Lung (tissue), 12 donors: Measurements from ENCODE around the gene DZIP1. TPM values are rescaled to one million over a fixed set of nuclear protein-coding genes. Genes with fewer than 3 reads are reported as not detected.
"Not testable (repeated sequence)": the region's sequence is repeated elsewhere in the genome, so short reads cannot be mapped to it uniquely, and the experiment has no call there.

Experiments
- ATAC-seq: fragments of 200-7000 bp; cut with Tn5 transposase; one replicate; pipeline ENCODE4 v1.9.1; 2020; ENCODE audit warnings: moderate number of reproducible peaks; ENCODE audit not compliant: insufficient read depth, low FRiP score
- DNase-seq, 3 donors: peaks; one replicate each; pipeline ENCODE4 v3.0.0-alpha.2; 2013 to 2017
- H3K27ac ChIP-seq, 2 donors: one replicate each; pipeline ENCODE4 v1.5.1; 2013; ENCODE audit warnings: mild to moderate bottlenecking in 2 of 2, moderate library complexity in 2 of 2, control low read depth in 1 of 2, inconsistent platforms in 1 of 2, low read depth in 1 of 2, low read length in 1 of 2
- H3K27me3 ChIP-seq, 3 donors: one replicate each; pipeline ENCODE4 v1.5.1; 2013; ENCODE audit warnings: low read length in 2 of 3; ENCODE audit not compliant: control insufficient read depth in 3 of 3, insufficient read depth in 3 of 3
- H3K36me3 ChIP-seq, 4 donors: one replicate each; pipeline ENCODE4 v1.5.1; 2013; ENCODE audit warnings: low read length in 4 of 4, mild to moderate bottlenecking in 1 of 4, moderate library complexity in 1 of 4; ENCODE audit not compliant: control insufficient read depth in 4 of 4, insufficient read depth in 4 of 4
- H3K4me1 ChIP-seq, 5 donors: one replicate each; pipeline ENCODE4 v1.5.1; 2013; ENCODE audit warnings: low read length in 5 of 5, mild to moderate bottlenecking in 2 of 5, moderate library complexity in 1 of 5; ENCODE audit not compliant: control insufficient read depth in 5 of 5, insufficient read depth in 5 of 5
- H3K4me3 ChIP-seq: one replicate; pipeline ENCODE4 v1.5.1; 2013; ENCODE audit warnings: mild to moderate bottlenecking, control low read depth, moderate library complexity
- H3K9ac ChIP-seq, 2 donors: one replicate each; pipeline ENCODE4 v1.5.1; 2013; ENCODE audit warnings: low read length in 2 of 2, control low read depth in 1 of 2; ENCODE audit not compliant: insufficient read depth in 1 of 2
- H3K9me3 ChIP-seq, 4 donors: one replicate each; pipeline ENCODE4 v1.5.1; 2013; ENCODE audit warnings: low read length in 3 of 4, mild to moderate bottlenecking in 1 of 4, moderate library complexity in 1 of 4; ENCODE audit not compliant: control insufficient read depth in 4 of 4, insufficient read depth in 3 of 4
- WGBS, 2 donors: extraction: QIAGEN DNeasy Blood & Tissue Kit; methylation state at CpG; one replicate each; pipeline ENCODE4 v1.1.7; 2013; 5-methylcytosine and 5-hydroxymethylcytosine counted together
- polyA plus RNA-seq, 2 donors: library from polyadenylated mRNA; stranded (reverse); fragments of 200-250 nt; gene quantifications; one replicate each; pipeline ENCODE4 v1.2.1, GENCODE V29; 2013
- total RNA-seq, 2 donors: library from RNA; depleted of rRNA in 1 of 2; stranded (reverse); fragments of >200 nt in 1 of 2; gene quantifications; one replicate each; pipeline ENCODE4 v1.2.1, GENCODE V29; 2014 to 2021
- TF ChIP-seq, protein P1 (sequence below): IDR thresholded peaks from 2 replicates; pipeline ENCODE4 v1.5.1; 2012; ENCODE audit warnings: mild to moderate bottlenecking; ENCODE audit errors: control extremely low read depth, extremely low read depth
- donor health status: control.
- donor health status: control.
- donor health status: Bipolar disorder and iron deficiency.
- donor health status: healthy.
- donor health status: DM: yes; HTN: yes; CAD: no.

The DZIP1 gene
- total and polyA plus RNA-seq, 4 donors = 3.9 to 26.4 (median 7.7) TPM

DNA sequence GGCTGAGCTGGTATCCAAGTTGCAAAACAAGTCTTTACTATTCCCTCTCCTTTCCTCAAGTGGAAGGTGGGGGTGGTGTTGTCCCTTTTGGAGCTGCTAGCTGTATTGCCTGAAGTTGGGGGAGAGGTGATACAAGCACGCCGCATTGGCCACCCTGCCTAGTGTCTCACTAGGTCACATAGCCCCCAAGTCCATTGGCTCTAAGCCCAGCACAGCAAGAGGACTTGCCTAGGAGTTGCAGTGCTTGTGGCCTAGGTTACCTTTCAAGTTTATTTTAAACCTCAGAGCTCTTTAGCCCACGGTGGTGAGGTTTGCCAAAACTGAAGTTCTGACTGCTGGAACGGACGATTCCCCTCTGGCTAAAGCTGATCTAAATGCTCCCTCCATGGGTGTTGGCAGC, 27.1 kb upstream of the DZIP1 start:
- no peaks in the 10 kb centered on the region for H3K27me3 ChIP-seq
- TF ChIP-seq, protein P1, sequence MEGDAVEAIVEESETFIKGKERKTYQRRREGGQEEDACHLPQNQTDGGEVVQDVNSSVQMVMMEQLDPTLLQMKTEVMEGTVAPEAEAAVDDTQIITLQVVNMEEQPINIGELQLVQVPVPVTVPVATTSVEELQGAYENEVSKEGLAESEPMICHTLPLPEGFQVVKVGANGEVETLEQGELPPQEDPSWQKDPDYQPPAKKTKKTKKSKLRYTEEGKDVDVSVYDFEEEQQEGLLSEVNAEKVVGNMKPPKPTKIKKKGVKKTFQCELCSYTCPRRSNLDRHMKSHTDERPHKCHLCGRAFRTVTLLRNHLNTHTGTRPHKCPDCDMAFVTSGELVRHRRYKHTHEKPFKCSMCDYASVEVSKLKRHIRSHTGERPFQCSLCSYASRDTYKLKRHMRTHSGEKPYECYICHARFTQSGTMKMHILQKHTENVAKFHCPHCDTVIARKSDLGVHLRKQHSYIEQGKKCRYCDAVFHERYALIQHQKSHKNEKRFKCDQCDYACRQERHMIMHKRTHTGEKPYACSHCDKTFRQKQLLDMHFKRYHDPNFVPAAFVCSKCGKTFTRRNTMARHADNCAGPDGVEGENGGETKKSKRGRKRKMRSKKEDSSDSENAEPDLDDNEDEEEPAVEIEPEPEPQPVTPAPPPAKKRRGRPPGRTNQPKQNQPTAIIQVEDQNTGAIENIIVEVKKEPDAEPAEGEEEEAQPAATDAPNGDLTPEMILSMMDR = no peak
- peaks cover 0 to 11% (median 0%) of the 10 kb centered on the region in 5 donors for H3K4me1 ChIP-seq
- DNase-seq (no peak), ATAC-seq (no peak)
- no peak overlapping the region for H3K4me3 ChIP-seq
- no peak overlapping the region for H3K27ac ChIP-seq
- no peak overlapping the region for H3K9ac ChIP-seq
- H3K36me3 ChIP-seq = peaks cover 0 to 7% (median 0%) of the 10 kb centered on the region in 4 donors
- H3K9me3 ChIP-seq = peaks cover 5 to 30% (median 10%) of the 10 kb centered on the region in 4 donors
- 97% methylated on average over 5 of the region's 5 CpGs for WGBS, 2 donors

DNA sequence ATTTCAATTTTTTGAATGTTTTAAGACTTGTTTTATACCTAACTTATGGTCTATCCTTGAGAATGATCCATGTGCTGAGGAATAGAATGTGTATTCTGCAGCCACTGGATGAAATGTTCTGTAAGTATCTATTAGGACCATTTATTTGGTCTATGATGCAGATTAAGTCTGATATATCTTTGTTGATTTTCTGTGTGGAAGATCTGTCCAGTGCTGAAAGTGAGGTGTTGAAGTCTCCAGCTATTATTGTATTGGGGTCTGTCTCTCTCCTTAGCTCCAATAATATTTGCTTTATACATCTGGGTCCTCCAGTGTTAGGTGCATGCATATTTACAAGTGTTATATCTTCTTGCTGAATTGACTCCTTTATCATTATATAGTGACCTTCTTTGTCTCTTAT, 22.7 kb upstream of the DZIP1 start:
- peaks cover 5 to 36% (median 13%) of the 10 kb centered on the region in 4 donors for H3K9me3 ChIP-seq
- not testable (repeated sequence) for ATAC-seq, H3K27me3 ChIP-seq, H3K27ac ChIP-seq, H3K9ac ChIP-seq, H3K4me3 ChIP-seq, H3K36me3 ChIP-seq, DNase-seq, H3K4me1 ChIP-seq

DNA sequence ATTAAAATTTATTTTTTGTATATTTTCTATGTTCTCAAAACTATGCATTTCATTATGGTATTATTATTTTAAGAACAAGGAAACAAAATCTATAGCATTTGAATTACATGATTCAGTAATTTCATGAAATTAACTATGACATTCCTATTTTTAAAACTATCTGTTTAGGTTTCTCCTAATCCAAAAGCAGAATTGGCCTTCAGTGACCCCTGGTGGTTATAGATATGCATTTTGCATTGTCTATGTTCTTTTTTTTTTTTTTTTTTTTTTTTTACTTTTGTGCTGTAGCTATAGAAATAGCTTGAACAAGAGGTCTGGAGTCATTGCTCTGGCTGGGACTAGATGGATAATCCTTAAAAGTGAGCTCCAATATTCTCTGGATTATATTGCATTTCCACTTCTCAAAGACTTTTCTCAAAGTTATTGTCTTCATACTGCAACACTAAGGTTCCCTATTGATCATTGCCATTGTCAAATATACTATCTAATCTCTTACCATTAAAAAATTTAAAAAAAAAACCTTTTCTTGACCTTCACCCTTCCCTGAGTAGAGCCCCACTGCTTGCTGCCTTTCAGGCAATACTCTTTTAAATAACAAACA, 16.6 kb upstream of the DZIP1 start:
- Histone ChIP-seq H3K36me3 (no peaks in the 10 kb centered on the region), H3K27me3 (no peaks in the 10 kb centered on the region), H3K9me3 (peaks cover 0 to 6% (median under 1%) of the 10 kb centered on the region in 4 donors), H3K27ac (no peak overlapping the region), H3K4me1 (no peaks in the 10 kb centered on the region), H3K9ac (no peak overlapping the region), H3K4me3 (no peak overlapping the region)
- TF ChIP-seq, protein P1 = no peak
- ATAC-seq = no peak
- peak in 2 of 3 donors; percentile 76 to 77 for DNase-seq

DNA sequence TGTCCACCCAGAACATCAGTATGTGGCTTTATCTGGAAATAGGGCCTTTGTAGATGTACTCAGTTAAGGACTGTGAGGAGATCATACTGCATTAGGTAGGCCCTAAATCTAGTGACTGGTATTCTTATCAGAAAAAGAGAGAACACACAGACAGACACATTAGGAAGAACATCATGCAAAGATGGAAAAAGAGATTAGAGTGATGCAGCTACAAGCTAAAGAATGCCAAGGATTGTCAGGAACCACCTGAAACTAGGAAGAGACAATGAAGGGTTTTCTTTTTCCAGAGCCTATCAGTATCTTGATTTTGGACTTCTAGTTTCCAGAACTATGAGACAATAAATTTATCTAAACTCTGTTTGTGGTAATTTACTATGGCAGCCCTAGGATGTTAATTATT, 15.0 kb upstream of the DZIP1 start:
- peaks cover 0 to 2% (median 0%) of the 10 kb centered on the region in 4 donors for H3K9me3 ChIP-seq
- DNase-seq = no peak
- H3K27ac ChIP-seq = no peak overlapping the region
- no peak for ATAC-seq
- H3K4me3 ChIP-seq = no peak overlapping the region
- H3K4me1 ChIP-seq = no peaks in the 10 kb centered on the region
- no peaks in the 10 kb centered on the region for H3K36me3 ChIP-seq
- no peaks in the 10 kb centered on the region for H3K27me3 ChIP-seq
- no peak overlapping the region for H3K9ac ChIP-seq
- TF ChIP-seq, protein P1 = no peak
